ENCODE measurements around the gene GINS1. TPM values are rescaled to one million over a fixed set of nuclear protein-coding genes. Genes with fewer than 3 reads are reported as not detected.

Gene GINS1
- total and polyA plus RNA-seq, 2 of the 13 experiments (the other 11 are each of a cell fraction or from before 2014, with no cell fraction given), result 14.6 to 59.9 TPM

- TF ChIP-seq CERS6 (CRISPR knock-in tag; IDR thresholded peaks at IDR 0.05) (peak; percentile 93), ZNF605 (CRISPR knock-in tag; IDR thresholded peaks at IDR 0.05) (peak; percentile 100), MXD3 (CRISPR knock-in tag; IDR thresholded peaks at IDR 0.05) (peak; percentile 97), ZNF207 (IDR thresholded peaks at IDR 0.05; ENCODE audit: borderline replicate concordance) (no peak), RNF219 (CRISPR knock-in tag; IDR thresholded peaks at IDR 0.05) (no peak), SKIL (CRISPR knock-in tag; IDR thresholded peaks at IDR 0.05; ENCODE audit: borderline replicate concordance) (peak; percentile 36; the same call in 1 of the 2 replicates), EEA1 (CRISPR knock-in tag; IDR thresholded peaks at IDR 0.05; ENCODE audit: borderline replicate concordance) (peak; percentile 98), NFE2L2 (IDR thresholded peaks at IDR 0.05; ENCODE audit: low read length) (peak; percentile 9; the same call in 1 of the 2 replicates), MED8 (CRISPR knock-in tag; IDR thresholded peaks at IDR 0.05; ENCODE audit: insufficient replicate concordance) (peak; percentile 98), GZF1 (CRISPR knock-in tag; IDR thresholded peaks at IDR 0.05) (peak; percentile 79; the same call in 1 of the 2 replicates), ZNF101 (CRISPR knock-in tag; IDR thresholded peaks at IDR 0.05; ENCODE audit: borderline replicate concordance, low read depth) (peak; percentile 79; the same call in 1 of the 2 replicates), GMEB1 (CRISPR knock-in tag; IDR thresholded peaks at IDR 0.05; ENCODE audit: borderline replicate concordance) (peak; percentile 93), ZNF503 (CRISPR knock-in tag; IDR thresholded peaks at IDR 0.05) (peak; percentile 98), ZNF775 (CRISPR knock-in tag; IDR thresholded peaks at IDR 0.05; ENCODE audit: borderline replicate concordance) (peak; percentile 97), SRF (IDR thresholded peaks at IDR 0.05; ENCODE audit: low read depth, low read length) (no peak), STAT5B (CRISPR knock-in tag; IDR thresholded peaks at IDR 0.05) (no peak; the same call in 1 of the 2 replicates), TBL1XR1 (IDR thresholded peaks at IDR 0.05; ENCODE audit: borderline replicate concordance, low read length, partially characterized antibody) (peak; percentile 73)
Observed at GRCh38 chr20:25407311-25408169, at the start of gene GINS1 (continued).

Data from HepG2 (cell line).